Measurements from ENCODE around the gene KCNQ1OT1. TPM values are rescaled to one million over a fixed set of nuclear protein-coding genes. Genes with fewer than 3 reads are reported as not detected.

The KCNQ1OT1 gene
- total RNA-seq, 1 experiment from 2014 or later = 2.4 TPM

DNA sequence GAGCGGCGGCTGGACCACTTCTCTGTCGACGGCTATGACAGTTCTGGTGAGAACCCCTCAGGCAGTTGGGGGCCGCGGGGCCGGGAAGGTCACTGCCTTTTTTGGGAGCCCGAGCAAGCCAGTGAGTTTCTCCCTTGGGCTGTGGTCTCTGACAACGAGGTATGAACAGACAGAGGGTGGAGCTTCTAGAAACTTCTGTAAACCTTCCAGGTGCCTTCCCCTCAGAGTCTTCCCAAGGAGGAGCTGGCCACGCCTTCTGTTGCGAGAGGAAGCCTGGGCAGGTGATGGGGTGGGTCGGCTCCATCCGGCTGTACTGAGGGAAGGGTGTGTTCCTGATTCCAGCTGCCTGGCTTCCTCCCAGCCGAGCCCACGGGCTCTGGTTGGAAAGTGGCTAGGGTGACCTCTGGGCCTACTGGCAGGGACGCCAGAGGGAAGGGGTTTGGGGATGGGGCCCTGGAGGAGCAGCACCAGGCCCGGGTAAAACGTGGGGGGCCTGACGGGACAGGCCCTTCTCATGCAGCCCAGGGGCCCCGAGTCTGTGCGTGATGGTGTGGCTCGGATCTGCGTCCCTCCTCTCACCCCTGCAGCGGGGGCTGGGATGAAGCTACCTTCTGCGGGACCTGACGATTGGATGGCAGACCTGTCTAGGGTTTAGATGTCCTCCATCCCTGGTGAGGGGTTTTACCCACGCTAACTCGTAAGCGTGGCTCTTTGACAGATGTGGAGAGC is 110.8 kb downstream of the KCNQ1OT1 start:
- H3K36me3 Mint-ChIP-seq = no peaks in the 10 kb centered on the region
- no peak overlapping the region for H3K27ac Mint-ChIP-seq
- TF ChIP-seq ZNF423 (CRISPR knock-in tag; IDR thresholded peaks at IDR 0.05) (no peak), ZNF121 (CRISPR knock-in tag; IDR thresholded peaks at IDR 0.05) (no peak), CREM (CRISPR knock-in tag; IDR thresholded peaks at IDR 0.05) (no peak), TCF7 (CRISPR knock-in tag; IDR thresholded peaks at IDR 0.05; ENCODE audit: low read depth) (no peak), FOXK1 (CRISPR knock-in tag; IDR thresholded peaks at IDR 0.05) (no peak), CREB1 (CRISPR knock-in tag; IDR thresholded peaks at IDR 0.05) (no peak), ZNF396 (CRISPR knock-in tag; IDR thresholded peaks at IDR 0.05; ENCODE audit: borderline replicate concordance) (no peak), GRHL2 (CRISPR knock-in tag; IDR thresholded peaks at IDR 0.05; ENCODE audit: insufficient replicate concordance, severe bottlenecking) (no peak), ZNF416 (CRISPR knock-in tag; IDR thresholded peaks at IDR 0.05) (no peak), PRRX2 (CRISPR knock-in tag; IDR thresholded peaks at IDR 0.05) (no peak), IRF2 (CRISPR knock-in tag; IDR thresholded peaks at IDR 0.05; ENCODE audit: borderline replicate concordance, low read depth) (no peak), ETV6 (CRISPR knock-in tag; IDR thresholded peaks at IDR 0.05) (no peak), NR3C1 (CRISPR knock-in tag; conservative IDR thresholded peaks at IDR 0.05; ENCODE audit: low read depth) (no peak)
- TF ChIP-seq, protein P1, sequence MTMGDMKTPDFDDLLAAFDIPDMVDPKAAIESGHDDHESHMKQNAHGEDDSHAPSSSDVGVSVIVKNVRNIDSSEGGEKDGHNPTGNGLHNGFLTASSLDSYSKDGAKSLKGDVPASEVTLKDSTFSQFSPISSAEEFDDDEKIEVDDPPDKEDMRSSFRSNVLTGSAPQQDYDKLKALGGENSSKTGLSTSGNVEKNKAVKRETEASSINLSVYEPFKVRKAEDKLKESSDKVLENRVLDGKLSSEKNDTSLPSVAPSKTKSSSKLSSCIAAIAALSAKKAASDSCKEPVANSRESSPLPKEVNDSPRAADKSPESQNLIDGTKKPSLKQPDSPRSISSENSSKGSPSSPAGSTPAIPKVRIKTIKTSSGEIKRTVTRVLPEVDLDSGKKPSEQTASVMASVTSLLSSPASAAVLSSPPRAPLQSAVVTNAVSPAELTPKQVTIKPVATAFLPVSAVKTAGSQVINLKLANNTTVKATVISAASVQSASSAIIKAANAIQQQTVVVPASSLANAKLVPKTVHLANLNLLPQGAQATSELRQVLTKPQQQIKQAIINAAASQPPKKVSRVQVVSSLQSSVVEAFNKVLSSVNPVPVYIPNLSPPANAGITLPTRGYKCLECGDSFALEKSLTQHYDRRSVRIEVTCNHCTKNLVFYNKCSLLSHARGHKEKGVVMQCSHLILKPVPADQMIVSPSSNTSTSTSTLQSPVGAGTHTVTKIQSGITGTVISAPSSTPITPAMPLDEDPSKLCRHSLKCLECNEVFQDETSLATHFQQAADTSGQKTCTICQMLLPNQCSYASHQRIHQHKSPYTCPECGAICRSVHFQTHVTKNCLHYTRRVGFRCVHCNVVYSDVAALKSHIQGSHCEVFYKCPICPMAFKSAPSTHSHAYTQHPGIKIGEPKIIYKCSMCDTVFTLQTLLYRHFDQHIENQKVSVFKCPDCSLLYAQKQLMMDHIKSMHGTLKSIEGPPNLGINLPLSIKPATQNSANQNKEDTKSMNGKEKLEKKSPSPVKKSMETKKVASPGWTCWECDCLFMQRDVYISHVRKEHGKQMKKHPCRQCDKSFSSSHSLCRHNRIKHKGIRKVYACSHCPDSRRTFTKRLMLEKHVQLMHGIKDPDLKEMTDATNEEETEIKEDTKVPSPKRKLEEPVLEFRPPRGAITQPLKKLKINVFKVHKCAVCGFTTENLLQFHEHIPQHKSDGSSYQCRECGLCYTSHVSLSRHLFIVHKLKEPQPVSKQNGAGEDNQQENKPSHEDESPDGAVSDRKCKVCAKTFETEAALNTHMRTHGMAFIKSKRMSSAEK (CRISPR knock-in tag; IDR thresholded peaks at IDR 0.05; ENCODE audit: borderline replicate concordance) = no peak
- TF ChIP-seq, protein P2, sequence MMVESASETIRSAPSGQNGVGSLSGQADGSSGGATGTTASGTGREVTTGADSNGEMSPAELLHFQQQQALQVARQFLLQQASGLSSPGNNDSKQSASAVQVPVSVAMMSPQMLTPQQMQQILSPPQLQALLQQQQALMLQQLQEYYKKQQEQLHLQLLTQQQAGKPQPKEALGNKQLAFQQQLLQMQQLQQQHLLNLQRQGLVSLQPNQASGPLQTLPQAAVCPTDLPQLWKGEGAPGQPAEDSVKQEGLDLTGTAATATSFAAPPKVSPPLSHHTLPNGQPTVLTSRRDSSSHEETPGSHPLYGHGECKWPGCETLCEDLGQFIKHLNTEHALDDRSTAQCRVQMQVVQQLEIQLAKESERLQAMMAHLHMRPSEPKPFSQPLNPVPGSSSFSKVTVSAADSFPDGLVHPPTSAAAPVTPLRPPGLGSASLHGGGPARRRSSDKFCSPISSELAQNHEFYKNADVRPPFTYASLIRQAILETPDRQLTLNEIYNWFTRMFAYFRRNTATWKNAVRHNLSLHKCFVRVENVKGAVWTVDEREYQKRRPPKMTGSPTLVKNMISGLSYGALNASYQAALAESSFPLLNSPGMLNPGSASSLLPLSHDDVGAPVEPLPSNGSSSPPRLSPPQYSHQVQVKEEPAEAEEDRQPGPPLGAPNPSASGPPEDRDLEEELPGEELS (CRISPR knock-in tag; IDR thresholded peaks at IDR 0.05) = no peak
- TF ChIP-seq, protein P3, sequence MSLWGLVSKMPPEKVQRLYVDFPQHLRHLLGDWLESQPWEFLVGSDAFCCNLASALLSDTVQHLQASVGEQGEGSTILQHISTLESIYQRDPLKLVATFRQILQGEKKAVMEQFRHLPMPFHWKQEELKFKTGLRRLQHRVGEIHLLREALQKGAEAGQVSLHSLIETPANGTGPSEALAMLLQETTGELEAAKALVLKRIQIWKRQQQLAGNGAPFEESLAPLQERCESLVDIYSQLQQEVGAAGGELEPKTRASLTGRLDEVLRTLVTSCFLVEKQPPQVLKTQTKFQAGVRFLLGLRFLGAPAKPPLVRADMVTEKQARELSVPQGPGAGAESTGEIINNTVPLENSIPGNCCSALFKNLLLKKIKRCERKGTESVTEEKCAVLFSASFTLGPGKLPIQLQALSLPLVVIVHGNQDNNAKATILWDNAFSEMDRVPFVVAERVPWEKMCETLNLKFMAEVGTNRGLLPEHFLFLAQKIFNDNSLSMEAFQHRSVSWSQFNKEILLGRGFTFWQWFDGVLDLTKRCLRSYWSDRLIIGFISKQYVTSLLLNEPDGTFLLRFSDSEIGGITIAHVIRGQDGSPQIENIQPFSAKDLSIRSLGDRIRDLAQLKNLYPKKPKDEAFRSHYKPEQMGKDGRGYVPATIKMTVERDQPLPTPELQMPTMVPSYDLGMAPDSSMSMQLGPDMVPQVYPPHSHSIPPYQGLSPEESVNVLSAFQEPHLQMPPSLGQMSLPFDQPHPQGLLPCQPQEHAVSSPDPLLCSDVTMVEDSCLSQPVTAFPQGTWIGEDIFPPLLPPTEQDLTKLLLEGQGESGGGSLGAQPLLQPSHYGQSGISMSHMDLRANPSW (CRISPR knock-in tag; conservative IDR thresholded peaks at IDR 0.05; ENCODE audit: low read depth) = no peak
- TF ChIP-seq, protein P4, sequence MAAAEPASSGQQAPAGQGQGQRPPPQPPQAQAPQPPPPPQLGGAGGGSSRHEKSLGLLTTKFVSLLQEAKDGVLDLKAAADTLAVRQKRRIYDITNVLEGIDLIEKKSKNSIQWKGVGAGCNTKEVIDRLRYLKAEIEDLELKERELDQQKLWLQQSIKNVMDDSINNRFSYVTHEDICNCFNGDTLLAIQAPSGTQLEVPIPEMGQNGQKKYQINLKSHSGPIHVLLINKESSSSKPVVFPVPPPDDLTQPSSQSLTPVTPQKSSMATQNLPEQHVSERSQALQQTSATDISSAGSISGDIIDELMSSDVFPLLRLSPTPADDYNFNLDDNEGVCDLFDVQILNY (CRISPR knock-in tag; IDR thresholded peaks at IDR 0.05) = no peak
- TF ChIP-seq, protein P5, sequence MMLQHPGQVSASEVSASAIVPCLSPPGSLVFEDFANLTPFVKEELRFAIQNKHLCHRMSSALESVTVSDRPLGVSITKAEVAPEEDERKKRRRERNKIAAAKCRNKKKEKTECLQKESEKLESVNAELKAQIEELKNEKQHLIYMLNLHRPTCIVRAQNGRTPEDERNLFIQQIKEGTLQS (CRISPR knock-in tag; conservative IDR thresholded peaks at IDR 0.05) = no peak
- TF ChIP-seq, protein P6, sequence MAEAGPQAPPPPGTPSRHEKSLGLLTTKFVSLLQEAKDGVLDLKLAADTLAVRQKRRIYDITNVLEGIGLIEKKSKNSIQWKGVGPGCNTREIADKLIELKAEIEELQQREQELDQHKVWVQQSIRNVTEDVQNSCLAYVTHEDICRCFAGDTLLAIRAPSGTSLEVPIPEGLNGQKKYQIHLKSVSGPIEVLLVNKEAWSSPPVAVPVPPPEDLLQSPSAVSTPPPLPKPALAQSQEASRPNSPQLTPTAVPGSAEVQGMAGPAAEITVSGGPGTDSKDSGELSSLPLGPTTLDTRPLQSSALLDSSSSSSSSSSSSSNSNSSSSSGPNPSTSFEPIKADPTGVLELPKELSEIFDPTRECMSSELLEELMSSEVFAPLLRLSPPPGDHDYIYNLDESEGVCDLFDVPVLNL (CRISPR knock-in tag; IDR thresholded peaks at IDR 0.05; ENCODE audit: borderline replicate concordance, low read depth) = no peak
- TF ChIP-seq, protein P7, sequence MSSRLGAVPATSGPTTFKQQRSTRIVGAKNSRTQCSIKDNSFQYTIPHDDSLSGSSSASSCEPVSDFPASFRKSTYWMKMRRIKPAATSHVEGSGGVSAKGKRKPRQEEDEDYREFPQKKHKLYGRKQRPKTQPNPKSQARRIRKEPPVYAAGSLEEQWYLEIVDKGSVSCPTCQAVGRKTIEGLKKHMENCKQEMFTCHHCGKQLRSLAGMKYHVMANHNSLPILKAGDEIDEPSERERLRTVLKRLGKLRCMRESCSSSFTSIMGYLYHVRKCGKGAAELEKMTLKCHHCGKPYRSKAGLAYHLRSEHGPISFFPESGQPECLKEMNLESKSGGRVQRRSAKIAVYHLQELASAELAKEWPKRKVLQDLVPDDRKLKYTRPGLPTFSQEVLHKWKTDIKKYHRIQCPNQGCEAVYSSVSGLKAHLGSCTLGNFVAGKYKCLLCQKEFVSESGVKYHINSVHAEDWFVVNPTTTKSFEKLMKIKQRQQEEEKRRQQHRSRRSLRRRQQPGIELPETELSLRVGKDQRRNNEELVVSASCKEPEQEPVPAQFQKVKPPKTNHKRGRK (CRISPR knock-in tag; IDR thresholded peaks at IDR 0.05; ENCODE audit: borderline replicate concordance) = no peak
- H3K4me1 Mint-ChIP-seq = no peaks in the 10 kb centered on the region
- no peak overlapping the region for H3K4me3 Mint-ChIP-seq
- DNase-seq (ENCODE audit: low spot score) (no peak), ATAC-seq (no peak)
- H3K9me3 Mint-ChIP-seq = no peaks in the 10 kb centered on the region
- ChIA-PET POLR2A (no interaction called here), CTCF (no interaction called here)
- peaks cover 78% of the 10 kb centered on the region; the same call in 1 of the 2 replicates for H3K27me3 Mint-ChIP-seq (ENCODE audit: low read depth)
